ENCODE data around the gene ZNF747. TPM values are rescaled to one million over a fixed set of nuclear protein-coding genes. Genes with fewer than 3 reads are reported as not detected.

Gene ZNF747
- total RNA-seq, 5 donors from 2014 or later (not counting 1 experiment from before 2014, with no cell fraction given): 6.8 to 17.4 (median 14.2) TPM

DNA sequence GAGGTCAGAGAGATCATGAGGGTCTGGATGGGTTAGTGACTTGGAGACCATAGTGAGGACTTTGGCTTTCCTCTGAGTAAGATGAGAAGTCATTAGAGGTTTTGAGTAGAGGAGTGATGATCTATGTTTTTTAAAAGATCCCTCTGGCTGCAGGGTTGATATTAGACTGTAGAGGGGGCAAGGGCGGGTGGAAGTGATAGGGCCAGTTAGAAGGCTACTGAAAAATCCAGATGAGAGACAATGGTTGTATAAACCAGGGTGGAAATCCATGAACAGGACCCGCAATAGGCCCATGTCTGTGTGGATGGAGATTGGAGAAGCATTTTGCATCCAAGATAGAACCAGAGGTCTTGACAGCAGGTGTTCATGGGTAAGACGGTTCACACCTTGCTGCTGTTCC, 52.3 kb downstream of the ZNF747 start:
- peaks cover 48% of the 10 kb centered on the region for H3K36me3 Mint-ChIP-seq
- H3K27ac ChIP-seq (ENCODE audit: low read length): no peak overlapping the region
- H3K27ac Mint-ChIP-seq: peak overlapping the region; percentile 77 to 86
- DNase-seq: peak in 5 of 35 experiments; percentile 13 to 36 (median 17)
- peaks cover 42 to 61% (median 55%) of the 10 kb centered on the region in 3 donors for H3K4me1 Mint-ChIP-seq
- H3K9me3 ChIP-seq: no peaks in the 10 kb centered on the region
- H3K36me3 ChIP-seq (ENCODE audit: control insufficient read depth in 2 of 2, extremely low read depth in 1 of 2, insufficient read depth in 1 of 2, low read length in 1 of 2): peaks cover 14 to 94% of the 10 kb centered on the region in 2 donors
- POLR2A ChIA-PET: no interaction called here
- no peak overlapping the region for H3K4me3 ChIP-seq (ENCODE audit: control insufficient read depth in 1 of 2, extremely low read depth in 1 of 2, low read length in 1 of 2)
- peak in 3 of 4 experiments; percentile 38 to 53 (median 51) for ATAC-seq (replicated peaks in 1 of 4)
- H3K4me3 Mint-ChIP-seq: no peak overlapping the region
- peaks cover 0 to 81% of the 10 kb centered on the region in 2 experiments for H3K4me1 ChIP-seq (ENCODE audit: control insufficient read depth in 1 of 2, extremely low read depth in 1 of 2, insufficient read depth in 2 of 2, low read length in 2 of 2)
- no peaks in the 10 kb centered on the region for H3K27me3 ChIP-seq (replicated peaks in 1 of 2; ENCODE audit: control insufficient read depth in 2 of 2, extremely low read depth in 1 of 2, insufficient read depth in 2 of 2, low read length in 1 of 2)
- no peaks in the 10 kb centered on the region for H3K27me3 Mint-ChIP-seq
- CTCF ChIA-PET: interaction anchor here (0.6 to 1.1 kb wide), 2 partner anchors 33 to 102 kb away, joined by 3 to 4 read pairs; no protein-coding TSS in a partner anchor
- WGBS (ENCODE audit: insufficient coverage): 87% methylated on average over 3 of the region's 3 CpGs
- H3K9me3 Mint-ChIP-seq: no peaks in the 10 kb centered on the region

DNA sequence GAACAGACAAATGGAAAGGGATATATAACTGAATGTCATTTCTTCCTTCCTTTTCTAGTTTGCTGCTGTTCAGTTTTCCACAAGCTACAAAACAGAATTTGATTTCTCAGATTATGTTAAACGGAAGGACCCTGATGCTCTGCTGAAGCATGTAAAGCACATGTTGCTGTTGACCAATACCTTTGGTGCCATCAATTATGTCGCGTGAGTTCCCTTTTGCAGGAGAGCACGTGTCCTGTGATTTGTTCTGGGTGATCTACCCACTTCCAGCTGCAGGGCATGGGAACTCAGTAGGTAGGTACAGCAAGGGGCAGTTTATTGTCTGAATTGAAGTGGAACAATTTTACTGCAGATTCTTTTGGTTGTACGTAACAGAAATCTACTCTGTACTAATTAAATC, 53.3 kb downstream of the ZNF747 start:
- 100% methylated on average over 3 of the region's 5 CpGs for WGBS (ENCODE audit: insufficient coverage)
- no peak overlapping the region for H3K4me3 ChIP-seq (ENCODE audit: control insufficient read depth in 1 of 2, extremely low read depth in 1 of 2, low read length in 1 of 2)
- H3K36me3 ChIP-seq (ENCODE audit: control insufficient read depth in 2 of 2, extremely low read depth in 1 of 2, insufficient read depth in 1 of 2, low read length in 1 of 2): peaks cover 18 to 93% of the 10 kb centered on the region in 2 donors
- Mint-ChIP-seq H3K9me3 (no peaks in the 10 kb centered on the region), H3K36me3 (peaks cover 52% of the 10 kb centered on the region), H3K4me3 (no peak overlapping the region), H3K27me3 (no peaks in the 10 kb centered on the region), H3K27ac (peak overlapping the region; percentile 69 to 77), H3K4me1 (peaks cover 46 to 67% (median 60%) of the 10 kb centered on the region in 3 donors)
- POLR2A ChIA-PET: no interaction called here
- no peak overlapping the region for H3K27ac ChIP-seq (ENCODE audit: low read length)
- no peak for ATAC-seq (replicated peaks in 1 of 4)
- peaks cover 2 to 83% of the 10 kb centered on the region in 2 experiments for H3K4me1 ChIP-seq (ENCODE audit: control insufficient read depth in 1 of 2, extremely low read depth in 1 of 2, insufficient read depth in 2 of 2, low read length in 2 of 2)
- DNase-seq: no peak
- H3K27me3 ChIP-seq (replicated peaks in 1 of 2; ENCODE audit: control insufficient read depth in 2 of 2, extremely low read depth in 1 of 2, insufficient read depth in 2 of 2, low read length in 1 of 2): no peaks in the 10 kb centered on the region
- CTCF ChIA-PET: interaction anchor here (1.1 to 1.4 kb wide), 2 partner anchors 32 to 51 kb away, joined by 3 to 4 read pairs; partner anchors contain the start of gene DCTPP1 (in 1 of the 2)
- H3K9me3 ChIP-seq: no peaks in the 10 kb centered on the region

Other genes starting within 250 kb of the ZNF747 start
- 10 to 100 TPM; 38.9 to 80.3 (median 73.3) TPM for gene CD2BP2, start 179.6 kb downstream of the ZNF747 start, total RNA-seq
- gene TBC1D10B, start 164.4 kb downstream of the ZNF747 start, total RNA-seq: 10 to 100 TPM; 24.0 to 60.1 (median 52.5) TPM
- 1 to 10 TPM in 2 of 5 donors, under 1 TPM in 1, not detected in 2; 0.91 to 1.3 (median 1.1) TPM for gene MYL11, start 160.1 kb downstream of the ZNF747 start, total RNA-seq
- 100 to 1,000 TPM; 191 to 259 (median 229) TPM for gene SEPTIN1, start 152.3 kb downstream of the ZNF747 start, total RNA-seq
- gene ZNF48, start 139.4 kb downstream of the ZNF747 start, total RNA-seq: 10 to 100 TPM in 3 of 5 donors, 1 to 10 TPM in 2; 7.3 to 17.5 (median 16.4) TPM
- 1 to 10 TPM; 1.3 to 6.6 (median 6.2) TPM for gene ZNF771, start 127.3 kb downstream of the ZNF747 start, total RNA-seq
- gene DCTPP1, start 104.8 kb downstream of the ZNF747 start, total RNA-seq: 10 to 100 TPM; 11.2 to 30.6 (median 24.7) TPM
- 10 to 100 TPM; 21.3 to 50.2 (median 47.8) TPM for gene SEPHS2, start 89.0 kb downstream of the ZNF747 start, total RNA-seq
- 100 to 1,000 TPM; 322 to 640 (median 518) TPM for gene ITGAL, start 62.1 kb downstream of the ZNF747 start, total RNA-seq
- gene ZNF768, start 8.3 kb downstream of the ZNF747 start, total RNA-seq: 1 to 10 TPM; 5.0 to 8.3 (median 7.2) TPM
- 10 to 100 TPM; 14.9 to 33.9 (median 27.3) TPM for gene ZNF764, start 23.5 kb upstream of the ZNF747 start, total RNA-seq
- 10 to 100 TPM; 11.9 to 25.9 (median 20.7) TPM for gene ZNF688, start 36.9 kb upstream of the ZNF747 start, total RNA-seq
- 10 to 100 TPM; 11.7 to 30.9 (median 26.6) TPM for gene ZNF785, start 50.8 kb upstream of the ZNF747 start, total RNA-seq
- gene ZNF689, start 75.5 kb upstream of the ZNF747 start, total RNA-seq: 10 to 100 TPM; 11.0 to 13.7 (median 12.4) TPM
- gene PRR14, start 116.1 kb upstream of the ZNF747 start, total RNA-seq: 100 to 1,000 TPM in 2 of 5 donors, 10 to 100 TPM in 3; 57.9 to 121 (median 89.6) TPM
- 100 to 1,000 TPM; 159 to 186 (median 167) TPM for gene FBRS, start 123.6 kb upstream of the ZNF747 start, total RNA-seq
- 100 to 1,000 TPM in 3 of 5 donors, 10 to 100 TPM in 2; 82.8 to 124 (median 114) TPM for gene SRCAP, start 164.3 kb upstream of the ZNF747 start, total RNA-seq
- 10 to 100 TPM; 36.4 to 57.8 (median 48.9) TPM for gene PHKG2, start 213.6 kb upstream of the ZNF747 start, total RNA-seq
- gene CFAP119, start 227.2 kb upstream of the ZNF747 start, total RNA-seq: 1 to 10 TPM; 1.3 to 3.1 (median 2.7) TPM
- 100 to 1,000 TPM in 1 of 5 donors, 10 to 100 TPM in 4; 55.7 to 106 (median 95.9) TPM for gene RNF40, start 227.5 kb upstream of the ZNF747 start, total RNA-seq